Measurements from ENCODE around the gene MKI67.
"Not testable (repeated sequence)": the region's sequence is repeated elsewhere in the genome, so short reads cannot be mapped to it uniquely, and the experiment has no call there.

MKI67 gene

GRCh38 chr10:128110339-128110738 lies 15.9 kb downstream of the MKI67 start:
- Histone ChIP-seq H3K36me3 (ENCODE audit: insufficient read depth, low read length) (peaks cover 71% of the 10 kb centered on the region), H3K9ac (ENCODE audit: low read depth, low read length) (no peak overlapping the region), H3K9me3 (ENCODE audit: control insufficient read depth, insufficient read depth, low read length) (no peaks in the 10 kb centered on the region), H3K4me1 (ENCODE audit: insufficient read depth, low read length) (no peaks in the 10 kb centered on the region)

GRCh38 chr10:128109707-128110106 lies 16.5 kb downstream of the MKI67 start:
- Histone ChIP-seq H3K36me3 (ENCODE audit: insufficient read depth, low read length) (peaks cover 67% of the 10 kb centered on the region), H3K4me1 (ENCODE audit: insufficient read depth, low read length) (no peaks in the 10 kb centered on the region), H3K9me3 (ENCODE audit: control insufficient read depth, insufficient read depth, low read length) (no peaks in the 10 kb centered on the region), H3K9ac (ENCODE audit: low read depth, low read length) (no peak overlapping the region)

GRCh38 chr10:128105383-128105782 lies 20.8 kb downstream of the MKI67 start:
- Histone ChIP-seq H3K4me1 (ENCODE audit: insufficient read depth, low read length) (no peaks in the 10 kb centered on the region), H3K9ac (ENCODE audit: low read depth, low read length) (no peak overlapping the region), H3K36me3 (ENCODE audit: insufficient read depth, low read length) (peaks cover 43% of the 10 kb centered on the region), H3K9me3 (ENCODE audit: control insufficient read depth, insufficient read depth, low read length) (no peaks in the 10 kb centered on the region)

- Histone ChIP-seq H3K9me3 (ENCODE audit: control insufficient read depth, insufficient read depth, low read length) (no peaks in the 10 kb centered on the region), H3K36me3 (ENCODE audit: insufficient read depth, low read length) (peaks cover 28% of the 10 kb centered on the region), H3K9ac (ENCODE audit: low read depth, low read length) (no peak overlapping the region), H3K4me1 (ENCODE audit: insufficient read depth, low read length) (no peaks in the 10 kb centered on the region)
Observed at GRCh38 chr10:128103229-128103714, 23.0 kb downstream of the MKI67 start.

- H3K9ac ChIP-seq (ENCODE audit: low read depth, low read length): no peak overlapping the region
- no peaks in the 10 kb centered on the region for H3K4me1 ChIP-seq (ENCODE audit: insufficient read depth, low read length)
- H3K9me3 ChIP-seq (ENCODE audit: control insufficient read depth, insufficient read depth, low read length): no peaks in the 10 kb centered on the region
- peaks cover 22% of the 10 kb centered on the region for H3K36me3 ChIP-seq (ENCODE audit: insufficient read depth, low read length)
Observed at GRCh38 chr10:128102480-128103228, 23.6 kb downstream of the MKI67 start.

GRCh38 chr10:128101901-128102300 lies 24.3 kb downstream of the MKI67 start:
- no peaks in the 10 kb centered on the region for H3K9me3 ChIP-seq (ENCODE audit: control insufficient read depth, insufficient read depth, low read length)
- H3K9ac ChIP-seq (ENCODE audit: low read depth, low read length): no peak overlapping the region
- H3K36me3 ChIP-seq (ENCODE audit: insufficient read depth, low read length): peaks cover 15% of the 10 kb centered on the region
- H3K4me1 ChIP-seq (ENCODE audit: insufficient read depth, low read length): no peaks in the 10 kb centered on the region

- Histone ChIP-seq H3K9ac (ENCODE audit: low read depth, low read length) (no peak overlapping the region), H3K36me3 (ENCODE audit: insufficient read depth, low read length) (peaks cover 2% of the 10 kb centered on the region; the same call in 1 of the 2 replicates), H3K9me3 (ENCODE audit: control insufficient read depth, insufficient read depth, low read length) (no peaks in the 10 kb centered on the region), H3K4me1 (ENCODE audit: insufficient read depth, low read length) (no peaks in the 10 kb centered on the region)
Observed at GRCh38 chr10:128099901-128100300, 26.3 kb downstream of the MKI67 start.

- Histone ChIP-seq H3K9ac (ENCODE audit: low read depth, low read length) (no peak overlapping the region), H3K9me3 (ENCODE audit: control insufficient read depth, insufficient read depth, low read length) (no peaks in the 10 kb centered on the region), H3K36me3 (ENCODE audit: insufficient read depth, low read length) (peaks cover 2% of the 10 kb centered on the region; the same call in 1 of the 2 replicates), H3K4me1 (ENCODE audit: insufficient read depth, low read length) (no peaks in the 10 kb centered on the region)
Observed at GRCh38 chr10:128098631-128099030, 27.6 kb downstream of the MKI67 start.

- Histone ChIP-seq H3K9me3 (ENCODE audit: control insufficient read depth, insufficient read depth, low read length) (no peaks in the 10 kb centered on the region), H3K4me1 (ENCODE audit: insufficient read depth, low read length) (no peaks in the 10 kb centered on the region), H3K36me3 (ENCODE audit: insufficient read depth, low read length) (peaks cover 2% of the 10 kb centered on the region; the same call in 1 of the 2 replicates), H3K9ac (ENCODE audit: low read depth, low read length) (no peak overlapping the region)
Observed at GRCh38 chr10:128097783-128098182, 28.4 kb downstream of the MKI67 start.

GRCh38 chr10:128096486-128097199 lies 29.6 kb downstream of the MKI67 start:
- no peak overlapping the region for H3K9ac ChIP-seq (ENCODE audit: low read depth, low read length)
- H3K4me1 ChIP-seq (ENCODE audit: insufficient read depth, low read length): no peaks in the 10 kb centered on the region
- peaks cover 2% of the 10 kb centered on the region; the same call in 1 of the 2 replicates for H3K36me3 ChIP-seq (ENCODE audit: insufficient read depth, low read length)
- H3K9me3 ChIP-seq (ENCODE audit: control insufficient read depth, insufficient read depth, low read length): no peaks in the 10 kb centered on the region

GRCh38 chr10:128095753-128096469 lies 30.3 kb downstream of the MKI67 start:
- Histone ChIP-seq H3K36me3 (ENCODE audit: insufficient read depth, low read length) (no peaks in the 10 kb centered on the region; the same call in 1 of the 2 replicates), H3K9me3 (ENCODE audit: control insufficient read depth, insufficient read depth, low read length) (no peaks in the 10 kb centered on the region), H3K4me1 (ENCODE audit: insufficient read depth, low read length) (no peaks in the 10 kb centered on the region), H3K9ac (ENCODE audit: low read depth, low read length) (no peak overlapping the region)

GRCh38 chr10:128095027-128095752 lies 31.0 kb downstream of the MKI67 start:
- Histone ChIP-seq H3K36me3 (ENCODE audit: insufficient read depth, low read length) (no peaks in the 10 kb centered on the region; the same call in 1 of the 2 replicates), H3K9me3 (ENCODE audit: control insufficient read depth, insufficient read depth, low read length) (no peaks in the 10 kb centered on the region), H3K4me1 (ENCODE audit: insufficient read depth, low read length) (no peaks in the 10 kb centered on the region), H3K9ac (ENCODE audit: low read depth, low read length) (no peak overlapping the region)

GRCh38 chr10:128094596-128094995 lies 31.6 kb downstream of the MKI67 start:
- not testable (repeated sequence) for H3K36me3 ChIP-seq (ENCODE audit: insufficient read depth, low read length); H3K9ac ChIP-seq (ENCODE audit: low read depth, low read length); H3K4me1 ChIP-seq (ENCODE audit: insufficient read depth, low read length)

GRCh38 chr10:128092454-128092853 lies 33.8 kb downstream of the MKI67 start:
- no peaks in the 10 kb centered on the region for H3K9me3 ChIP-seq (ENCODE audit: control insufficient read depth, insufficient read depth, low read length)
- no peak overlapping the region for H3K9ac ChIP-seq (ENCODE audit: low read depth, low read length)
- H3K36me3 ChIP-seq (ENCODE audit: insufficient read depth, low read length): no peaks in the 10 kb centered on the region
- 0 out of 2 replicates have a peak, but pooled peaks cover 3% of the 10 kb centered on the region for H3K4me1 ChIP-seq (ENCODE audit: insufficient read depth, low read length)

More at GRCh38 chr10:128094596-128094995, 31.6 kb downstream of the MKI67 start:
- H3K9me3 ChIP-seq (ENCODE audit: control insufficient read depth, insufficient read depth, low read length): not testable (repeated sequence)

Data from ES-I3 (cell line).